Liver (tissue), 9 donors: Measurements from ENCODE around the gene CDK17. TPM values are rescaled to one million over a fixed set of nuclear protein-coding genes. Genes with fewer than 3 reads are reported as not detected.
A peak's percentile ranks its signal among the peaks of the same experiment; 100 is the strongest.

ENCODE experiments used
- DNase-seq: peaks from one replicate; pipeline ENCODE4 v3.0.0-alpha.2; 2017; ENCODE audit warnings: low spot score
- H3K27ac ChIP-seq, 2 donors: one replicate each; pipeline ENCODE4 v1.7.0; 2013; ENCODE audit warnings: inconsistent platforms in 2 of 2, low read length in 2 of 2, control low read depth in 1 of 2, low read depth in 1 of 2, mild to moderate bottlenecking in 1 of 2
- H3K27me3 ChIP-seq, 4 donors: one replicate each; pipeline versions ENCODE4 v1.6.1 to v1.7.0; 2013; ENCODE audit warnings: low read length in 3 of 4, inconsistent platforms in 1 of 4, mild to moderate bottlenecking in 1 of 4, moderate library complexity in 1 of 4; ENCODE audit not compliant: control insufficient read depth in 4 of 4, insufficient read depth in 4 of 4
- H3K36me3 ChIP-seq, 4 donors: one replicate each; pipeline versions ENCODE4 v1.6.1 to v1.7.0; 2013; ENCODE audit warnings: low read length in 3 of 4, mild to moderate bottlenecking in 3 of 4, low read depth in 1 of 4, moderate library complexity in 1 of 4; ENCODE audit not compliant: control insufficient read depth in 4 of 4, insufficient read depth in 3 of 4
- H3K4me1 ChIP-seq, 4 donors: one replicate each; pipeline versions ENCODE4 v1.6.1 to v1.7.0; 2013; ENCODE audit warnings: low read length in 3 of 4, mild to moderate bottlenecking in 3 of 4, moderate library complexity in 1 of 4; ENCODE audit not compliant: control insufficient read depth in 4 of 4, insufficient read depth in 4 of 4
- H3K4me3 ChIP-seq, 3 donors: one replicate each; pipeline versions ENCODE4 v1.6.1 to v1.7.0; 2013; ENCODE audit warnings: low read length in 3 of 3, control low read depth in 1 of 3, low read depth in 1 of 3, mild to moderate bottlenecking in 1 of 3
- H3K9ac ChIP-seq, 2 donors: one replicate each; pipeline ENCODE4 v1.7.0; 2013; ENCODE audit warnings: low read length in 2 of 2, mild to moderate bottlenecking in 2 of 2, moderate library complexity in 2 of 2, control low read depth in 1 of 2, low read depth in 1 of 2
- H3K9me3 ChIP-seq, 4 donors: one replicate each; pipeline versions ENCODE4 v1.6.1 to v1.7.0; 2013; ENCODE audit warnings: low read length in 3 of 4; ENCODE audit not compliant: control insufficient read depth in 4 of 4
- EGR1 ChIP-seq, 2 donors: IDR thresholded peaks; 2 replicates each; pipeline ENCODE4 v1.6.1; 2016 to 2018; ENCODE audit warnings: antibody characterized with exemption in 2 of 2, low read depth in 2 of 2
- FOXA1 ChIP-seq: IDR thresholded peaks from 2 replicates; pipeline ENCODE4 v1.6.1; 2016; ENCODE audit warnings: antibody characterized with exemption
- FOXA2 ChIP-seq: IDR thresholded peaks from 2 replicates; pipeline ENCODE4 v1.6.1; 2016; ENCODE audit warnings: antibody characterized with exemption
- GABPA ChIP-seq, 2 donors: IDR thresholded peaks in 1 of 2; conservative IDR thresholded peaks in 1 of 2; 2 replicates each; pipeline ENCODE4 v1.6.1; 2016; ENCODE audit warnings: antibody characterized with exemption in 2 of 2, mild to moderate bottlenecking in 1 of 2, moderate library complexity in 1 of 2
- HNF4A ChIP-seq, 2 donors: conservative IDR thresholded peaks; 2 replicates each; pipeline ENCODE4 v1.6.1; 2016; ENCODE audit warnings: antibody characterized with exemption in 2 of 2, mild to moderate bottlenecking in 2 of 2
- HNF4G ChIP-seq: IDR thresholded peaks from 2 replicates; pipeline ENCODE4 v1.6.1; 2016; ENCODE audit warnings: antibody characterized with exemption
- RAD21 ChIP-seq, 2 donors: IDR thresholded peaks; 2 replicates each; pipeline ENCODE4 v1.6.1; 2016; ENCODE audit warnings: antibody characterized with exemption in 2 of 2, mild to moderate bottlenecking in 2 of 2
- TAF1 ChIP-seq: conservative IDR thresholded peaks from 2 replicates; pipeline ENCODE4 v1.6.1; 2016; ENCODE audit warnings: antibody characterized with exemption, mild to moderate bottlenecking
- YY1 ChIP-seq: IDR thresholded peaks from 2 replicates; pipeline ENCODE4 v1.6.1; 2016; ENCODE audit warnings: antibody characterized with exemption, mild to moderate bottlenecking
- WGBS: extraction: QIAGEN DNeasy Blood & Tissue Kit; methylation state at CpG from one replicate; pipeline ENCODE4 v1.1.7; 2013; 5-methylcytosine and 5-hydroxymethylcytosine counted together
- polyA plus RNA-seq, 2 donors: library from polyadenylated mRNA; stranded (reverse) in 1 of 2; unstranded in 1 of 2; fragments of 200-250 nt in 1 of 2; fragments of >200 nt in 1 of 2; fragmentation: Nextera tagmentation in 1 of 2; extraction: Ambion mirVana in 1 of 2; gene quantifications; one replicate each; pipeline versions ENCODE4 v1.2.1 to v1.2.3, GENCODE V29; 2013 to 2015
- total RNA-seq, 2 donors: library from RNA; depleted of rRNA; stranded (reverse); fragments of >200 nt; gene quantifications; one replicate each; pipeline ENCODE4 v1.2.3, GENCODE V29; 2014
- TF ChIP-seq, protein P1 (sequence below): IDR thresholded peaks from 2 replicates; pipeline ENCODE4 v1.6.1; 2016; ENCODE audit warnings: antibody characterized with exemption
- TF ChIP-seq, protein P2 (sequence below): IDR thresholded peaks from 2 replicates; pipeline ENCODE4 v1.6.1; 2016; ENCODE audit warnings: antibody characterized with exemption, mild to moderate bottlenecking
- TF ChIP-seq, protein P3 (sequence below): IDR thresholded peaks from 2 replicates; pipeline ENCODE4 v1.6.1; 2016; ENCODE audit warnings: antibody characterized with exemption
- donor health status: healthy.
- donor health status: healthy.
- donor health status: healthy.
- donor health status: healthy.
- donor health status: healthy.

The CDK17 gene
- total and polyA plus RNA-seq, 4 donors: 4.8 to 25.2 (median 14.9) TPM

DNA sequence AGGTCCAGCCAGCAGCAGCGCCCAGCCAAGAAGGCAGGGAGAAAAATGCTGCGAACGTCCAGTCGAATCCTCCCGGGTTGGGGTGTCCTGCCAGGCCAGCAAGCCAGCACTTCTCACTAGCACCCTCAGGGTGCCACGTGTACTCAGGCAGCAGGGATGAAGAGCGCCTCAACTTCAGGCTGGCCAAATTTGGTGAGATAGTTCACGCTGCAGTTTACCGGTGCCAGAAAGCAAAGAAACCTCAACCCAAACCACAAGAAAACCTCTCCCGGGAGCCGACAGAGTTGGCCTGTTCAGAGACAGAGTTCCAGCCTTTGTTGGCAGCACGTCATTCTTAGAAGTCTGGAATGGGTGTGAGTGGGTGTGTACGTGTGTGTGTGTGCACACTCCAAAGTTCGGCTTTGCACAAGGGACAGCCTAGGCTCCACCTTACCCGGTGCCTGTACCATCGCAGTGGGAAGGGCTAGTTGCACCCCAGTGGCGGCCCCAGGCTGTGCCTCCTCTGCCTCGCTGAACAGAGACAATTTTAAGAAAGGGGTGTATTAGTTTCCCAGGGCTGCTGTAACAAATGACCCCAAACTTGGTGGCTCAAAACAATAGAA, 163.9 kb downstream of the CDK17 start:
- TF ChIP-seq, protein P1, sequence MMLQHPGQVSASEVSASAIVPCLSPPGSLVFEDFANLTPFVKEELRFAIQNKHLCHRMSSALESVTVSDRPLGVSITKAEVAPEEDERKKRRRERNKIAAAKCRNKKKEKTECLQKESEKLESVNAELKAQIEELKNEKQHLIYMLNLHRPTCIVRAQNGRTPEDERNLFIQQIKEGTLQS: no peak
- TF ChIP-seq HNF4A (conservative IDR thresholded peaks at IDR 0.05): peak in 1 of 2 donors; percentile 28
- Histone ChIP-seq H3K27me3 (no peaks in the 10 kb centered on the region), H3K9ac (no peak overlapping the region), H3K4me3 (no peak overlapping the region), H3K36me3 (no peaks in the 10 kb centered on the region), H3K4me1 (peaks cover 1 to 9% (median 4%) of the 10 kb centered on the region in 4 donors), H3K27ac (no peak overlapping the region), H3K9me3 (no peaks in the 10 kb centered on the region)
- DNase-seq: no peak
- 69% methylated on average over 18 of the region's 18 CpGs for WGBS

DNA sequence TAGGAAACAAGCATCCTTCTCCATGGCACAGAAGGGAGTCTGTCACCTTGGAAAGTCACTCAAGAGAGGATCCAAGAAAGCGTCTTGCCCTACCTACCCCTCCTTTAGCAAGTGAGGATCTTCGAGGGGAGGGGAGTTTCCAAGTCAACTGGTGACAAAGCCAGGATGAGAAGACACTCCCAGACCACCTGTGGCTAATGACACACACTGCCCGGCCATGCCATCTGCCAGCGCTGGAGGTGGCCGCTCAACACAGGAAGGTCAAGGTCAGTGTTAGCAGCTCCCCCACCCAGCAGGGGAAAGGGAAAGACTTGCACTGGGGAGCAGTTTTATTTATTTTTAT, 164.8 kb downstream of the CDK17 start:
- no peak overlapping the region for H3K9ac ChIP-seq
- H3K4me3 ChIP-seq: no peak overlapping the region
- H3K27me3 ChIP-seq: no peaks in the 10 kb centered on the region
- peaks cover 1 to 9% (median 4%) of the 10 kb centered on the region in 4 donors for H3K4me1 ChIP-seq
- no peak for DNase-seq
- no peaks in the 10 kb centered on the region for H3K36me3 ChIP-seq
- no peaks in the 10 kb centered on the region for H3K9me3 ChIP-seq
- WGBS: 65% methylated on average over 5 of the region's 5 CpGs
- TF ChIP-seq RAD21 (IDR thresholded peaks at IDR 0.05) (no peak), EGR1 (IDR thresholded peaks at IDR 0.05; ENCODE audit: low read depth in 2 of 2) (no peak)
- TF ChIP-seq, protein P2, sequence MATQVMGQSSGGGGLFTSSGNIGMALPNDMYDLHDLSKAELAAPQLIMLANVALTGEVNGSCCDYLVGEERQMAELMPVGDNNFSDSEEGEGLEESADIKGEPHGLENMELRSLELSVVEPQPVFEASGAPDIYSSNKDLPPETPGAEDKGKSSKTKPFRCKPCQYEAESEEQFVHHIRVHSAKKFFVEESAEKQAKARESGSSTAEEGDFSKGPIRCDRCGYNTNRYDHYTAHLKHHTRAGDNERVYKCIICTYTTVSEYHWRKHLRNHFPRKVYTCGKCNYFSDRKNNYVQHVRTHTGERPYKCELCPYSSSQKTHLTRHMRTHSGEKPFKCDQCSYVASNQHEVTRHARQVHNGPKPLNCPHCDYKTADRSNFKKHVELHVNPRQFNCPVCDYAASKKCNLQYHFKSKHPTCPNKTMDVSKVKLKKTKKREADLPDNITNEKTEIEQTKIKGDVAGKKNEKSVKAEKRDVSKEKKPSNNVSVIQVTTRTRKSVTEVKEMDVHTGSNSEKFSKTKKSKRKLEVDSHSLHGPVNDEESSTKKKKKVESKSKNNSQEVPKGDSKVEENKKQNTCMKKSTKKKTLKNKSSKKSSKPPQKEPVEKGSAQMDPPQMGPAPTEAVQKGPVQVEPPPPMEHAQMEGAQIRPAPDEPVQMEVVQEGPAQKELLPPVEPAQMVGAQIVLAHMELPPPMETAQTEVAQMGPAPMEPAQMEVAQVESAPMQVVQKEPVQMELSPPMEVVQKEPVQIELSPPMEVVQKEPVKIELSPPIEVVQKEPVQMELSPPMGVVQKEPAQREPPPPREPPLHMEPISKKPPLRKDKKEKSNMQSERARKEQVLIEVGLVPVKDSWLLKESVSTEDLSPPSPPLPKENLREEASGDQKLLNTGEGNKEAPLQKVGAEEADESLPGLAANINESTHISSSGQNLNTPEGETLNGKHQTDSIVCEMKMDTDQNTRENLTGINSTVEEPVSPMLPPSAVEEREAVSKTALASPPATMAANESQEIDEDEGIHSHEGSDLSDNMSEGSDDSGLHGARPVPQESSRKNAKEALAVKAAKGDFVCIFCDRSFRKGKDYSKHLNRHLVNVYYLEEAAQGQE: no peak
- H3K27ac ChIP-seq: peak overlapping the region in 1 of 2 donors; percentile 28

DNA sequence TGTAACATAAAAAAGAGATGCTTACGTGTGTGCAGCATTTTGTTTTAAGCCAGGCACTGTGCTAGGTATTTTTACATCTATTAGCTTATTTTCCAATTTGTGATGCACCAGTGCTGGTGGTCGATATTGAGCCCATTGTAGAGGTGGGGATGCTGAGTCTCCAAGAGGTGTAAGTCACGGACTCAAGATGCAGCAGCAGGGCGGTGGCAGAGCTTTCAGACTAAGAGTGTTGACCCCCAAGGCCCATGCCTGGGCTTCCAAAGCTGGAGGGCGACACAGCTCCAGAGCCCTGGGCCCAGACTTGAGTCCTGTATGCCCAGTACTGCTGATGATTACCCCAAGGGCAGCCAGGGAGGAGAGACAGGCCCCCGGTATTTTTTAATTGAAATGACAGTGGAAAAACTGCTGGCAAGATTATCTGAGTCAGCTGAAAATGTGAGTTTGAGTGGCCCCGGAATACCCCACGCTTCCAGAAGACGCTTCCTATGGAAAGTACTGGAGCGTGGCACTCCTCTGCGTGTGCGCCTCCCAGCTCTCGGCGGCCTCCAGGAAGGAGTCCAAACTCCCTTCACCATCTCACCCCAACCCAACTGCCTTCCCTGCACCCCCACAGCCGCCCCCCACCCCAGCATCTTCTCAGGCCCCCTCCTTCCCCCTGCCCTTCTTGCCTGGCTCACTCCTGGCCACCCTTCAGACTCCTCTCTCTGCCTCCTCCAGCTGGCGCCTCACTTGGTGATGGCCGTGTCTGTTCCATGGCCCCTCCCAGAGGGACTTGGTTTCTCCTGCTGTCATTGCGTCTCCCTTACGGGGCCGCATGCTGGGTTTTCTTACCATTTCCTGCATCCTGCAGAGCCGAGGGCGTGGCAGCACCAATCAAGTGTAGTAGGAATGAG, 165.4 kb downstream of the CDK17 start:
- peaks cover 1 to 9% (median 4%) of the 10 kb centered on the region in 4 donors for H3K4me1 ChIP-seq
- no peaks in the 10 kb centered on the region for H3K27me3 ChIP-seq
- H3K9me3 ChIP-seq: no peaks in the 10 kb centered on the region
- no peaks in the 10 kb centered on the region for H3K36me3 ChIP-seq
- H3K4me3 ChIP-seq: no peak overlapping the region
- peak overlapping the region; percentile 22 to 69 for H3K27ac ChIP-seq
- WGBS: 87% methylated on average over 22 of the region's 22 CpGs
- no peak overlapping the region for H3K9ac ChIP-seq
- TF ChIP-seq HNF4G (no peak), HNF4A (conservative IDR thresholded peaks at IDR 0.05) (no peak), RAD21 (IDR thresholded peaks at IDR 0.05) (no peak), GABPA (IDR thresholded peaks at IDR 0.05 in 1 of 2, conservative IDR thresholded peaks at IDR 0.05 in 1 of 2) (no peak), FOXA2 (no peak), TAF1 (no peak), YY1 (no peak), FOXA1 (no peak)
- TF ChIP-seq, protein P2: no peak
- TF ChIP-seq, protein P3, sequence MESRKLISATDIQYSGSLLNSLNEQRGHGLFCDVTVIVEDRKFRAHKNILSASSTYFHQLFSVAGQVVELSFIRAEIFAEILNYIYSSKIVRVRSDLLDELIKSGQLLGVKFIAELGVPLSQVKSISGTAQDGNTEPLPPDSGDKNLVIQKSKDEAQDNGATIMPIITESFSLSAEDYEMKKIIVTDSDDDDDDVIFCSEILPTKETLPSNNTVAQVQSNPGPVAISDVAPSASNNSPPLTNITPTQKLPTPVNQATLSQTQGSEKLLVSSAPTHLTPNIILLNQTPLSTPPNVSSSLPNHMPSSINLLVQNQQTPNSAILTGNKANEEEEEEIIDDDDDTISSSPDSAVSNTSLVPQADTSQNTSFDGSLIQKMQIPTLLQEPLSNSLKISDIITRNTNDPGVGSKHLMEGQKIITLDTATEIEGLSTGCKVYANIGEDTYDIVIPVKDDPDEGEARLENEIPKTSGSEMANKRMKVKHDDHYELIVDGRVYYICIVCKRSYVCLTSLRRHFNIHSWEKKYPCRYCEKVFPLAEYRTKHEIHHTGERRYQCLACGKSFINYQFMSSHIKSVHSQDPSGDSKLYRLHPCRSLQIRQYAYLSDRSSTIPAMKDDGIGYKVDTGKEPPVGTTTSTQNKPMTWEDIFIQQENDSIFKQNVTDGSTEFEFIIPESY: no peak
- TF ChIP-seq, protein P1: no peak
- no peak for DNase-seq
